ENCODE results near the gene SZT2. TPM values are rescaled to one million over a fixed set of nuclear protein-coding genes. Genes with fewer than 3 reads are reported as not detected.
"Not testable (repeated sequence)": the region's sequence is repeated elsewhere in the genome, so short reads cannot be mapped to it uniquely, and the experiment has no call there.

SZT2 gene
- polyA plus RNA-seq, 1 donor = 19.6 TPM

DNA sequence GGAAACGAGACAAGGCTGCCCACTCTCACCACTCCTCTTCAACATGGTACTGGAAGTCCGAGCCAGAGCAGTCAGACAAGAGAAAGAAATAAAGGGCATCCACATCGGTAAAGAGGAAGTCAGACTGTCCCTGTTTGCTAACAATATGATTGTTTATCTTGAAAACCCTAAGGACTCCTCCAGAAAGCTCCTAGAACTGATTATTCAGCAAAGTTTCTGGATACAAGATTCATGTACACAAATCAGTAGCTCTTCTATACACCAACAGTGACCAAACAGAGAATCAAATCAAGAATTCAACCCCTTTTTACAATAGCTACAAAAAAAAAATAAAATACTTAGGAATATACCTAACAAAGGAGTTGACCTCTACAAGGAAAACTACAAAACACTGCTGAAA is 68.7 kb downstream of the SZT2 start:
- not testable (repeated sequence) for DNase-seq

DNA sequence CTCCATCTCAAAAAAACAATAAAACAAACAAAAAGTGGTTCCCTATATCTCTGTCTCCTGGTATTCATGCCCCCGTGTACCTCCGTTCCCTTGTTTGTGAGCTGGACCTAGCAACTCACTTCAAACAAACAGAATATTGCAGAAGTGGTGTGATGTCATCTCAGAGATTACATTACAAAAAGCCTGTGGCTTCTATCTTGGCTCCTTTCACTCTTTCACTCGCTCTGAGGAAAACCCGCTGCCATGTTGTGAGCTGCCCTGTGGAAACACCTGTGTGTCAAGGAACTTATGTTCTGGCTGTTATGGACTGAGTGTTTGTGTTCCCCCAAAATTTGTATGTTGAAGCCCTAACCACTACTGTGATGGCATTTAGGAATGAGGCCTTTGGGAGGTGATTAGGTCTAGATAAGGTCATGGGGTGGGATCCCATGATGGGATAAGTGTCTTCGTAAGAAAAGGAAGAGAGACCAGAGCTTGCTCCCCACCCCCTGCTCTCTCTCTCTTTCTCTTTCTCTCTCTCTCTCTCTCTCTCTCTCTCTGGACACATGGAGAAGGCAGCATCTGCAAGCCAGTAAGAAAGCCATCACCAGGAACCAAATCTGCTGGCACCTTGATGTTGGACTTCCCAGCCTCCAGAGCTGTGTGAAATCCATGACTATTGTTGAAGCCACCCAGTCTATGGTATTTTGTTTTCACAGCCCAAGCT is 71.4 kb downstream of the SZT2 start:
- no peak for DNase-seq

DNA sequence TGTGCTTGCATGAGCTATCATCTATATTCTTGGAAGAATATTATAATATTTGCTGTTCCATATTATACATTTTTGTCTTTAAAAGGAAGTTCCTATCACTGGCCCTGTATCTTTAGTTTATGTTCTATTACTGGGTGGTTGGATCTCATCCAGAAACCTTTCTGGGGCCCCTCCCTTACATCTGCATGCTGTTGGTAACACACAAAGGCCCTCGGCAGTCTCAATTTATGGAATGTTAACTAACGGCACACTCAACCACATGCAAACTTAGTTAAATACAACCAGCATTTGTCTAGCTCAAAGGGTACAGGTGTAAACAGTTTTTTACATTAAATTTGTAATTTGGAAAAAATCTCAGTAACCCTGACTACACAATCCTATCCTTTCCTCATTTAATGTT is 73.8 kb downstream of the SZT2 start:
- DNase-seq = no peak

DNA sequence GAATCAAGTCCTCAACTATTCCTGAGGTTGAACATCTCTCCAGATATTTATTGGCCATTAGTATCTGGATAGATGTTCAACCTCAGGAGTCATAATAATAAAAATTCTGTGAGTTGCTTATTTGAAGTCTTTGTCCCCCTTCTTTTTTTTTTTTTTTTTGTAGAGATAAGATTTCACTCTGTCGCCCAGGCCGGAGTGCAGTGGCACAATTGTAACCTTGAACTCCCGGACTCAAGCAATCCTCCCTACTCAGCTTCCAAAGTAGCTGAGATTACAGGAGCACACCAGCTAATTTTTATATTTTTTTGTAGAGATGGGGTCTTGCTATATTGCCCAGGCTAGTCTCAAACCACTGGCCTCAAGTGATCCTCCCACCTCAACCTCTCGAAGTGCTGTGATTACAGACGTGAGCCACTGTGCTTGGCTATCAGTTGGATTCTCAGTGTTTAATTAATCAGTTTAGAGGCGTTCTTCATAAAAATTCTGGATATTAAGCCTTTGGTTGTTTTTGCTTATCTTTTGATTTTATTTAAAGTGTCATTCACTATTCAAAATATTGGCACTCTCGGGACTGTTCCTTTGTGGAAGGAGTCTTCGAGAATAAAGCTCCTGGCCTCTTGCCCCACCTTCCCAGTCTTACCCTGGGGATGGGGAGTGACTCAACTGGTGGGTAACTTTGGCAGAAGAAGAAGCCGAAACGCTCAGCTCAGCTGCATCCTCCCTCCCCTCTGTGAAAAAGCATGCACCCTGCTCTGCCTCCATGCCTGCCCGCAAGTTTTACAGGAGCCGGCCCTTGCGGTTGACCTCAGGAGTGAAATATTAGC is 75.2 kb downstream of the SZT2 start:
- DNase-seq = no peak

DNA sequence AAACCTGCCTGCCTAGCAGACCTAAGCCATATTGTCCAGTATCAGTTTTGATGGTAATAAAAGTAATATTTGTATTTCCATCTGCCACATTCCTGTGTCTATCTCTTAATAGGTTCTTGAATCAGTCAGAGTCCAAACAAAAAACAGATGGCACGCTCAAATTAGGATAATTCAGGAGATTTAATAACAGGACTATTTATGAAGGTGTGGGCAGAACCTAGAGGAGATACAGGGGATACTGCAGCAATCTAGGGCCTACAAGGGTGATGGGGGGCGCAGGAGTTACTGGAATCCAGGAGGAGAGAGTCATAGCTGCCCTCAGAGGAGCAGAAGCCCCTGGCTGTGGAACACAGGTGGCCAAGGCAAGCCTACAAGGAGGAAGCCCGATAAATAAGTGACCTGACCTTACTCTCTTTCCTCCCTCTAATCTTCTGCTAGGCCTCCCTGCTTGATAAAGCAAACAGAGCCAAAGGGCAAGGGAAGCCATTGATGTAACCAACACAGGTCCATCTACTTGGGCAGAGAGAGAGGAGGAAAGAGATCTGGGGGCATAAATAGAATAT is 75.9 kb downstream of the SZT2 start:
- DNase-seq = no peak

DNA sequence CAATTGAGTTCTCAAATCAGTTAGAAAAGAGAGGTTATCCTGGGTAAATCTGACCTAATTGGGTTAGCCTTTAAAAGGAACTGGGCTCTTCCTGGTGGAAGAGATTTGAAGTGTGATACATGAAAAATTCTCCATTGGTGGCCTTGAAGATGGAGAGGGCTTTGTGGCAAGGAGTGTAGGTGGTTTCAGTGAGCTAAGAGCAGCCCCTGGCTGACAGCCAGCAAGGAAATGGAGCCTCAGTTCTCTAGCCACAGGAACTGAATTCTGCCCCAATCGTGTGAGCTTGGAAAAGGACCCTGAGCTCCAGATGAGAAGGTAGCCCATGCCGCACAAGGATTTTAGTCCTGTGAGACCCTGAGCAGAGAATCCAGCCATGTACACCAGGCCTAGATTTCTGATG is 76.7 kb downstream of the SZT2 start:
- DNase-seq = no peak

DNA sequence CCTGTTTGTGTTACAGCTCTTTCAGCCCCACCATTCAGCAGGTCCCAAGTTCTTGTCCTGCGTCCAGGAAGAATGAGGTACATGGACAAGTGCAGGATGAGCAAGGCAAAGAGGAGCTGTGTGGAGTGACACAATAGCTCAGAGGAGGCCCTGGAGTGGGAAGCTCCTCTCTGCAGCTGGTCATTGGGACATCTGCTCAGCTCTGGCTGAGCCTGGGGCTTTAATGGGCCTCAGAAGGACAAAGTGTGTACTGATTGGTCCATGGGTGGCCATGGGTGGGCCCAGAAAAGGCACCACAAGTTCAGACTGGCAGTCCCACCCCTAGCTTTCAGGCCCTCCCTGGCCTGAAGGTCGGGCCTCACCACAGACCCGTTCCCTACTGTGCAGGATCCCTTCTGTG is 78.7 kb downstream of the SZT2 start:
- DNase-seq = no peak

DNA sequence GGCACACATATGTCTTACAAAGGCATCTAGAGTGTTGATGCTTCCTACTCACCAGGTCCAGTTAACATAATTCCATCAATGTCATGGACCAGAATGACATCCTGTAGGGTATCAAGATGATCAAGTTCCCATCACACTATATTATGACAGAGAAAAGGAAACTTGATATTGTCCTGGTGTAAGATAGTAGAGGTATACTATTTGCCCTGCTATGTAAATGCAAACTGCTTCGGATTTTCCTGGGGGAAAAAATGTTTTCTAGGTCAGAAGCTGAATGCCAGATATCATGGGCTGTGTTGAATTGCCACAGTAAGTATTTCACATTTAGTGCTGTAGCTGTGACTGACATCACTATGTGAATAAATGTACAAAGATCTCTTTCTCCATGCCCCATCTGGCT is 80.2 kb downstream of the SZT2 start:
- no peak for DNase-seq

DNA sequence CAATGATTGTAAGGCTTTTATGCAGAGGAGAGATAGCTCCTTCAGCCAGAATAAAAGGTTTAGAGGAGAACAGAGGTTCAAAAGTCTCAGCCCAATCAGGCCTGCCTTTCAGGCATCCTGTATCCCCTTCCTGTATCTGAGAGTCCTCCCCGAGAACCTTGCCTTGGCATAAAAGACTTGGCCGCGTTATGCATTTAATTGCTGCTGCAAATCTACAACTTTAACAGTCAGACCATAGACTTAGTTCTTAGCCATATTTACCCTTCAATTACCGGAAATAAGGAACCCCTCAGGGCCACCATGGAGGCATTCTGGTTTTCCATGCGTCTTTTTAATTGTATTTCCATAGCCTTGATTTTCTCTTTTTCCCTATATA is 82.4 kb downstream of the SZT2 start:
- DNase-seq = no peak

DNA sequence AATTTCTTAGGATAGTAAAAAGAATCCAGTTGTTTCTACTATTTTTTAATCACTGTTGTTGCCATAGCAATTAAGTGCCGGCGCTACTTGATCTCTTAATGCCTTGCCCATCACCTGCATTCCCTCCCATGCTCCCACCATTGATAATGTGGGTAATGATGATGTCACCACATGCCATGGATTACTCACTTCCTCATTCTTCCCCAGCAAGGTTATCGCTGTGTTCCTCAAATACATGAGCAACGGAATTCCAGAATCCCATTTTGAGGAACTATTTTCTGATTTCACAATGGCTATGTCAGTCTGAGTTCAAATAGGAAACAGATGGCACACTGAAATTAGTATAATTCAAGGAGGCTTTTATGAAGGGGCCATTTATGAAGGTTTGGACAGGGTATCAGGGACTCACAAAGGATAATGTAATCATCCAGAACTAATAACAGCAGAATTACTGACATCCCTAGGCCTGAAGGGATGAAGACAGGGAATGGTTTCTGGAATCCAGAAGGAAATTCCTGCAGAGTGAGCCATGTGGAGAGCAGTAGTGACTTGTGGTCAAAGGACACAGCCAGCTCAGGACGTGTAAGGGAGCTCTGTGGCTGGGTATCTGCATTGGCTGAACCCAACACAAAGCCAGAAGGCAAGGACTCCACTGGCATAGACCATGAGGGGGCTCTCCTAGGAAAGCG is 82.9 kb downstream of the SZT2 start:
- DNase-seq = not testable (repeated sequence)

DNA sequence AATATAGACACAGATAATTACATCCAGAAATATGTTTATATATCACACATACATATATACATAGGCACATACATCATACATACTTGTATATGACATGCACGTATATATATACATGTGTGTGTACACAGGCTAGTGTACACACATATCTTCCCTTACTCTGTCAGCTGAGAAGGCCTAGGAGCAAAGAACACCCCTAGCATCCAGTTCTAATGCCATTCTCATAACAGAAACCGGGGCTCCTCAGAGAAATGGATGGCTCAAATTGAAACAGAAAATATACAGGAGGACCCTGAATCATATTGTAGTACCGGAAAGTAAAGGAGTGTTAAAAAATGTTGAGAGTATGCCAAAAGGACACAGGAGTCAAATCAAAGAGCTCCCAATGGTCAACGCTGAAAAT is 83.8 kb downstream of the SZT2 start:
- DNase-seq = no peak

DNA sequence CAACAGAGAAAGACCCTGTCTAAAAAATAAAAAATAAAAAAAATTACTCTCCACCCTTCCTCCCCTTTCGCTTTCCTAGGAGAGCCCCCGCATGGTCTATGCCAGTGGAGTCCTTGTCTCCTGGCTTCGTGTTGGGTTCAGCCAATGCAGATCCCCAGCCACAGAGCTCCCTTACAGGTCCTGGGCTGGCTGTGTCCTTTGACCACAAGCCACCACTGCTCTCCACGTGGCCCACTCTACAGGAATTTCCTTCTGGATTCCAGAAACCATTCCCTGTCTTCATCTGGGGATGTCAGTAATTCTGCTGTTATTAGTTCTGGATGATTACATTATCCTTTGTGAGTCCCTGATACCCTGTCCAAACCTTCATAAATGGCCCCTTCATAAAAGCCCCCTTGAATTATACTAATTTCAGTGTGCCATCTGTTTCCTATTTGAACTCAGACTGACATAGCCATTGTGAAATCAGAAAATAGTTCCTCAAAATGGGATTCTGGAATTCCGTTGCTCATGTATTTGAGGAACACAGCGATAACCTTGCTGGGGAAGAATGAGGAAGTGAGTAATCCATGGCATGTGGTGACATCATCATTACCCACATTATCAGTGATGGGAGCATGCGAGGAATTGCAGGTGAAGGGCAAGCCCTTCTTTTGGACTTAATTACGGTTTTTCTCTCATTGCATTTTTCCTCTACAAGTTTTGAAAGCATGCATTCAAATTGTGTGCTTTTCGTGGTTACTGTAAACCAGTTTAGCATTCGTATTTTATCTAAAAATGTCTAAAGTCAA is 86.1 kb downstream of the SZT2 start:
- DNase-seq = not testable (repeated sequence)

DNA sequence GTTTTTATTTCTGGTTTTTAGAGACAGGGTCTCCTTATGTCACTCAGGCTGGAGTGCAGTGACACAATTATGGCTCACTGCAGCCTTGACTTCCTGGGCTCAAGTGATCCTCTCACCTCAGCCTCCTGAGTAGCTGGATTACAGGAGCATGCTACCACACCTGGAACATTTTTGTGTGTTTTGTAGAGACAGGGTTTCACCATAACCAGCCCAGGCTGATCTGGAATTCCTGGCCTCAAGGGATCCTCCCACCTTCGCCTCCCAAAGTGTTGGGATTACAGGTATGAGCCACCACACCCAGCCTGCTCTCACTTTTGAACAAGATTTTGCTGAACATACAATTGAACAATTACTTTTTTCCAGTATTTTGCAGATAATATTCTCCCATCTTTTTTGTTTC is 88.0 kb downstream of the SZT2 start:
- DNase-seq = no peak

DNA sequence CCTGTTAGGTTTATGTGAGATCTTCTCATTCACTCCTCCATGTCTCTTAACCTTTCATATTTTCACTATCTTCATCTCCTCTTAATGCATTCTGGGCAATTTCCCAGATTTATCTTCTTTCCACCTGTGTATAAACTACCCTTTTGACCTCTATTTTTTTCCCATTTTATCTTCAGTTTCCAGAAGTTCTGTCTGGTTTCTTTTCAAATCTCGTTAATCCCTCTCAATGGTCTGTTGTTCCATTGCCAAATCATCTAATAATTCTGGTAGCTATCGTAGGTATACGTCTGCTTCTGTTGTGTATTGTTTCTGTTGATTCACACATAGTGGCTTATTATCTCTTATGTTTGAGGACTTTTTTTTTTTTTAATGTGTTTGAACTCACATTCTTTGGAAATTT is 89.7 kb downstream of the SZT2 start:
- DNase-seq = no peak

DNA sequence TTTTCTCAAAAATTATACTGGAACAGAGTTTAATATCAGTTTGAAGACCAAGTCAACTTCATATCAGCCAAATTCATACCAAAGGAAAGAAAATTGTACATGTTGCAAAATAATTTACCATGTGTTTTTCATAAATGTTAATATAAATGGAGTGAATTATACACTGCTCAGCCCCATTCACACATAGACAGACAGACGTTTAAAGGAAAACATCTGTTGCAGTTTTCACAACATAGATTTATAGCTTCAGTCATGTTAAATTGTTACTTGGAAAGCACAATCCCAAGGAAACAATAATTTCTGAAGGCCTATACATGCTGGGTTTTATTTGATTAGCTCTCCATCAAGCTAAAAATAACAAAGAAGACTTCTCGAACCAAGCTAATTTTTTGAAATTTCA is 91.8 kb downstream of the SZT2 start:
- DNase-seq = no peak

DNA sequence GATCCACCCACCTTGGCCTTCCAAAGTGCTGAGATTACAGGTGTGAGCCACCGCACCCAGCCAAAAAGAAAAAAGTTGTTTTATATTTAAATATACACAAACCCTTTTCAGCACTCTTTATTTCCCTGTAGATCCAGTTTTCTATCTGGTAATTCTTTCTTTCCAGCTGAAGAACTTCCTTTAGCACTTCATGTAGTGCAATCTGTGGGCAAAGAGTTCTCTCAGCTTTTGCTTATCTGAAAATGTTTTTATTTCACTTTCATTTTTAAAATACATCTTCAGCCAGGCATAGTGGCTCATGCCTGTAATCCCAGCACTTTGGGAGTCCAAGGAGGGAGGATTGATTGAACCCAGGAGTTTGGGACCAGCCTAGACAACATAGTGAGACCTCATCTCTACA is 92.5 kb downstream of the SZT2 start:
- DNase-seq = no peak

DNA sequence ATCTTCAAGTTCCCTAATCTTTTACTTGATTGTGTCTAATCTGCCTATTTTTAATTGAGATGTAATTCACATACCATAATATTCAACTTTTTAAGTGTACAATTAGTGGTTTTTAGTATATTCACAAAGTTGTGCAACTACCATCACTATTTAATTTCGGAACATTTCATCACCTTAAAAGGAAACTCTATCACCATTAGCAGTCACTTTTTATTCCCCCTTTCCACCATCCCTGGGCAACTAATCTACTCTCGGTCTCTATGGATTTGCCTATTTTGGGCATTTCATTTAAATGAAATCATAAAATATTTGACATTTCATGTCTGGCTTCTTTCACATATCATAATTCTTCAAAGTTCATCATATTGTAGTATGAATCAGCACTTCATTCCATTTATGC is 94.7 kb downstream of the SZT2 start:
- no peak for DNase-seq

DNA sequence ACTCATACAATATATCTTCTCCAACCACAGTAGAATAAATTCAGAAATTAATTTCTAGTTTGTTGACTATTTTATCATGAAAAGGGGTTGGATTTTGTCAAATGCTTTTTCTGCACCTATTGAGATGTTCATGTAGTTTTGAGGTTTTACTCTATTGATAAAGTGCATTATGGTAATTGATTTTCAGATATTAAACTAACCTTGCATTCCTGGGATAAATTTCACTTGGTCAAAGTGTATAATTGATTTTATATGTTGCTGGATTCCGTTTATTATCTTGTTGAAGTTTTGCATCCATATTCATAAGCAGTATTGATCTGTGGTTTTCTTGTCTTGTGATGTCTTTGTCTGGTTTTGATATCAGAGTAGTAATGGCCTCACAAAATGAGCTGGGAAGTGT is 98.5 kb downstream of the SZT2 start:
- DNase-seq = no peak

DNA sequence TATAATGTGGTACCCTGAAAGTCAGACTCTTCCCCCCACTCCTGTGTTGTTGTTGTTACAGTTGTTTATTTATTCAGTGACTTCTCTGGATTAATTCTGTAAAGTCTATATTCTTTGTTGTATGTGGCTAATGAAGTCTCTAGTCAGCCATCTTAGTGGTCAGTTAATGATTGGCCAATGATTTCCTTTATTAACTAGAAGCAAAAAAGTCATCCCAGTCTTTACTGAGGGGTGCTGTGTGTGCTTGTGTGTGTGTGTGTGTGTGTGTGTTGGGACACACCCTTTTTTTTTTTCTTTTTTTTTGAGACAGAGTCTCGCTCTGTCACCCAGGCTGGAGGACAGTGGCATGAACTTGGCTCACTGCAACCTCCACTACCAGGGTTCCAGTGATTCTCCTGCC is 101.4 kb downstream of the SZT2 start:
- DNase-seq = no peak

DNA sequence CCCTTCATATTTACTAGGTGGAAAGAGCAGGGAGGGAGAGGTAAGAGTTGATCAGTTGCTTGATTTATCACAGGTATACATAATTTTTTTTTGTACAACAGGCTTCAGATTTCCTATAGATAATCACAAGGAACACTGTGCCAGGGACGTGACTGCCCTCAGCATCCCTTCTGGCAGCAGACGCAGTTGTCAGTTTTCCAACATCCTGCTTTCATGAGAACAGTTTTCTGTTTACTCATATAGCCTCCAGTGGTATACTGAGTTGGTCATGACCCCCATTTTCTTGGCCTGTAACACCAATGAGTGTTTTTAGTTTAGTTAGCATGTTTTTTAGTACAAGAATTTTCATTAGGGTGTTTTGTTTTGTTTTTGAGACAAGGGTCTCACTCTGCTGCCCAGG is 103.1 kb downstream of the SZT2 start:
- DNase-seq = no peak

DNA sequence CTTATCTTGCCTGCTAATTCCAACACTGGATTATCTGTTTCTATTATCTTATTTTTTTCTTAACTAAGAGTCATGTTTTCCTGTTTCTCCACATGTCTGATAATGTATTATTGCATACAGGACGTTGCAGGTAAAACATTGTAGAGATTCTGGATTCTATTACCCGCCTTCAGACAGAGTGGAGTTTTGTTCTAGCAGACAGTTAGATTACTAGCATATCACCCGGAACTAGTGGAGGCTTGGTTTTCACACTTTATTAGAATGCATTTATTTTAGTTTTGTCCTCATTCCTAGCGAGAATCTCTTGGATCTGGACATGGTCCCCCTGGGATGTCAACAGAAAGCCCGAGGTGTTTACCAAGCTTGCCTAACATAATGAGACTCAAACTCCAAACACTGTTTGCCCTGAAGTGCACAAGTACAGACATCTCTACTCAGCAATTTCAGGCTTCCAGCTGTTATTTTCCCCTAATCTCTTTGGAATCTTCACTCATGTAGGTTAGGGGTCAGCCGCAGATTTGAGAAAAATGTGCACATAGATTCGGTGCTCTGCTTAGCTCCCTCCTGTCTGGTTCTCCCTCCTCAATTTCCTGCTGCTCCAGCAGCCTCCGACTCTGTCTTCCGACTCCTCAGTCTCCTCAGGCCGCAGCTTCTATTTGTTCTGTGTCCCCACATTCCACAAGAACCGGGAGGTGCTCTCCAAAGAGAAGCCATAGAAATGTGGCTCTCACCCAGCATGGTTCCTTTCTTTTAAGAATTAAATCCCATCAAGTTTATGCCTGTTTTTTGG is 104.2 kb downstream of the SZT2 start:
- no peak for DNase-seq

DNA sequence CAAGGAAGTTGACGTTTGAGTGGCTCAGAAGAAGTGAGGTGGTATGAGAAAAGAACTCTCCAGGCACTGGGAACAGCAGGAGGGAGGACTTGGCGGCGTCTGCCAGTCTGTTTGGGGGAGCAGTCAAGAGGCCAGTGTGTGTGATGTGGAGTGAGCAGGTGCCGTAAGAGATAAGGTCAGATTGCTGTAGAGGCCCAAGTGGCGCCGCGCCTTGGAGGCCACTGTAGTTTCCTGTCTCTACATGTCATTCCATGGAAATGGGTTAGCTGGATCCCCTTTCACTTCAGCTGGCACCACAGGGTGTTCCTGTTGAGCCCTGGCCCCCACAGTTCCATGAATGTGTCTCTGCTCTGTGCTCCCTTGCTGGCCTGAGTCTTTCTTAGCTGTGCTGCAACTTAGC is 105.5 kb downstream of the SZT2 start:
- DNase-seq = no peak

Measured in hindlimb muscle (tissue), 1 donor.